HUES48 (cell line): Measurements from ENCODE around the gene USF1.

Source experiments
- H3K27ac ChIP-seq: one replicate; pipeline ENCODE4 v1.7.0; 2013; ENCODE audit warnings: low read depth, low read length, inconsistent platforms
- H3K27me3 ChIP-seq: 2 replicates; pipeline ENCODE4 v1.6.1; 2013; ENCODE audit warnings: mild to moderate bottlenecking, low read length; ENCODE audit not compliant: control insufficient read depth, insufficient read depth
- H3K36me3 ChIP-seq: 2 replicates; pipeline ENCODE4 v1.6.1; 2013; ENCODE audit warnings: low read length; ENCODE audit not compliant: control insufficient read depth, insufficient read depth
- H3K4me1 ChIP-seq: 2 replicates; pipeline ENCODE4 v1.6.1; 2013; ENCODE audit warnings: mild to moderate bottlenecking, low read length; ENCODE audit not compliant: control insufficient read depth, insufficient read depth
- H3K4me3 ChIP-seq: 2 replicates; pipeline ENCODE4 v1.5.1; 2013; ENCODE audit warnings: mild to moderate bottlenecking, low read depth, low read length
- H3K9ac ChIP-seq: 2 replicates; pipeline ENCODE4 v1.6.1; 2013; ENCODE audit warnings: mild to moderate bottlenecking, low read depth, low read length, moderate library complexity
- H3K9me3 ChIP-seq: 2 replicates; pipeline ENCODE4 v1.6.1; 2013; ENCODE audit warnings: low read length; ENCODE audit not compliant: control insufficient read depth, insufficient read depth

USF1 gene

GRCh38 chr1:161086457-161086856 is 40.7 kb upstream of the USF1 start:
- no peaks in the 10 kb centered on the region for H3K27me3 ChIP-seq
- H3K9ac ChIP-seq: no peak overlapping the region
- no peaks in the 10 kb centered on the region for H3K9me3 ChIP-seq
- H3K4me1 ChIP-seq: 0 out of 2 replicates have a peak, but pooled peaks cover 10% of the 10 kb centered on the region
- H3K4me3 ChIP-seq: no peak overlapping the region
- no peaks in the 10 kb centered on the region for H3K36me3 ChIP-seq
- H3K27ac ChIP-seq: no peak overlapping the region

DNA sequence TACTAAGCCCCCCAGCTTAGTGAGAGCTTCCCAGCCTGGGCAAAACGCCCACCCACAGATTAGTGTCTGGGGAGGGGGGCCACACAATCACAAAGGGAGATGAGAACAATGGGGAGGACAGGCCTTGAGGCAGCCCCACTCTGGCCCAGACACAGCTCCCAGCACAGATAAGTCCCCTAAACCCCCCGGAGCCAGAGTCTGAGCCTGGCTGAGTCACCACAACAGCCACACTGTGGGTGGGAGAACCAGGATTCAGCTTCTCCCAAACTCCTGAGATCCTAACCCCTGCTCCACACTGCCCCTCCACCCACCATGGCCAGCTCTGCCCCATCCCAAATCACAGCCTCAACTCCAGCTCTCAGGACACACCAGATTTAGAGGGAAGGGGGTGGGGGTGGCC is 39.4 kb upstream of the USF1 start:
- 0 out of 2 replicates have a peak, but pooled peaks cover 10% of the 10 kb centered on the region for H3K4me1 ChIP-seq
- H3K27ac ChIP-seq: peak overlapping the region; percentile 9
- no peaks in the 10 kb centered on the region for H3K27me3 ChIP-seq
- no peak overlapping the region for H3K4me3 ChIP-seq
- no peaks in the 10 kb centered on the region for H3K9me3 ChIP-seq
- no peaks in the 10 kb centered on the region for H3K36me3 ChIP-seq
- H3K9ac ChIP-seq: no peak overlapping the region

DNA sequence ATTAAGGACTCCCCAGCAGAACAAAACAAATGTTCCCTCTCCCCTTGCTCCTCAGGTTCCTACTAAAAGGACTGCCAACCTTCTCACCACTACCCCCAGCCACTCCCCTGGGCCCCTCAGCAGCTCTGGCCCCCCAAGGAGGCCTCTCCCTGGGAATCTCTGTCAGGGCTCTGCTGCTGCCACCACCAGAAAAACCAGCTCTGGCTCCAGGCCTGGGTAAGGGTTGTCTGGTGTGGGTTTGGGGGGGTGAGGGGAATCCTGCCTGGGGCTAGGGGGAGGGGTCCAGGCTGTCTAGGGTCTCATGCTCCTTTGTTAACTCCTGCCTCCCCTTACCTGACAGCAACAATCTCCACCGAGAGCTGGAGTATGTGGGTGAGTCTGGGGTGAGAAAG is 38.8 kb upstream of the USF1 start:
- no peak overlapping the region for H3K4me3 ChIP-seq
- no peaks in the 10 kb centered on the region for H3K9me3 ChIP-seq
- peak overlapping the region; percentile 9 for H3K27ac ChIP-seq
- H3K27me3 ChIP-seq: no peaks in the 10 kb centered on the region
- H3K9ac ChIP-seq: no peak overlapping the region
- 0 out of 2 replicates have a peak, but pooled peaks cover 8% of the 10 kb centered on the region for H3K4me1 ChIP-seq
- no peaks in the 10 kb centered on the region for H3K36me3 ChIP-seq

DNA sequence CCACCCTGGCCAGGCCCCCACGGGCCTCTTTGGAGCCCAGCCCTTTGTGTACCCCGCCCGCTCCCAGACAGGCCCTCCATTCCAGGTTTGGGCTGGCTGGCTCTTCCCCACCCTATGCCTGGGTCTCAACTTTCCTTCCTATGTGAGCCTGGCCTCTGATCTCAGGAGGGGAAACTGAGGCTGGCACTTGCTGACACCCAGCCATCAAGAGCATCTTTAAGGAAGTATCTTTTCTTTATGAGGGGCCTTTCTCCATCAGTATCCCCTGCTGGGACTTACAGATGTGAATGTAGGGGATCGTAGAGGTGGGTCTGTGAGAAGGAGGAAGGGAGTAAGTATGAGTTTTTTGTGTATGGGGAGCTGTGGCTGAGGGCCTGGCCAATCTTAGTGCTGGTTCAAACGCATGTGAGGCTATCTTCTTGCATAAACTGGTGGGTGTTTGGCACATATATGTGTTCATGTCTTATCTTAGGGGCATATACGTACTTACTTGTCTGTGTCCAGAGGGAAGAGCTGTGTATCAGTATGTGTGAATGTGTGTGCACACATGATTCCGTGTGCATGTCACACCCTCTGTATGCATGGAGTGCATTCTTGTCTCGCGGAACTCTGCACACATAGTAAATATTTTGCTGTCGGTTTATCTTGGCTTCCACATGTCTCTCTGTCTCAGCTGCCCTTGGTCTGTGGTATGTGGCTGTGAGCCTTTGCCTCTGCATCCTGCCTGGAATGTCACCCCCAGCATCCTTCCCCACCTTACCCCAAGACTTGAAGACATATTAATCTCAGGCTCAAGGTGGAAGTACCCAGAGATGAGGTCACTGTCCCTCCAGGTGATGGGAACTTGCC is 38.2 kb upstream of the USF1 start:
- H3K9ac ChIP-seq: no peak overlapping the region
- H3K4me1 ChIP-seq: 0 out of 2 replicates have a peak, but pooled peaks cover 4% of the 10 kb centered on the region
- no peak overlapping the region for H3K4me3 ChIP-seq
- H3K9me3 ChIP-seq: no peaks in the 10 kb centered on the region
- H3K36me3 ChIP-seq: no peaks in the 10 kb centered on the region
- no peak overlapping the region for H3K27ac ChIP-seq
- H3K27me3 ChIP-seq: no peaks in the 10 kb centered on the region

- Histone ChIP-seq H3K27me3 (no peaks in the 10 kb centered on the region), H3K27ac (peak overlapping the region; percentile 59), H3K4me3 (no peak overlapping the region), H3K36me3 (no peaks in the 10 kb centered on the region), H3K4me1 (0 out of 2 replicates have a peak, but pooled peaks cover 4% of the 10 kb centered on the region), H3K9ac (no peak overlapping the region), H3K9me3 (no peaks in the 10 kb centered on the region)
These were observed 37.4 kb upstream of the USF1 start for GRCh38 chr1:161082996-161083747.

DNA sequence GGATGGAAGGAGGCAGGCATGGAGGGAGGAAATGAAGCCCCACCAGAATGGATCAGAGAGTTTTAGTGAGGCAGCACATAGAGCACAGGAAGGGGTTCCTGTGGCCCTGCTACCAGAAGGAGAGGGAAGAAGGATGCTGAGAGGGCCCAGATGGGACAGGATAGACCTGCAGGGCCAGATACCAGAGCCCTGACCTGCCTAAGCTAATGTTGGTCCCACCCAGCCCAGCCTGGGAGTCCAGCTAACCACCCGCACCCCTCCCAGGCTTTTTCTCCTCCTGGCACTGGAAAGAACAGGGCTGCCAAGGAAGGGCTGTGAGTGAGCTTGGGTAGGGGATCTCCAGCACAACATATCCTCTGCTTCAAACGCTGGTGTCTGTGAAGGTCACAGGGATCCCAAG is 36.7 kb upstream of the USF1 start:
- H3K9ac ChIP-seq: no peak overlapping the region
- H3K27ac ChIP-seq: no peak overlapping the region
- H3K4me1 ChIP-seq: 0 out of 2 replicates have a peak, but pooled peaks cover 4% of the 10 kb centered on the region
- H3K27me3 ChIP-seq: no peaks in the 10 kb centered on the region
- no peaks in the 10 kb centered on the region for H3K9me3 ChIP-seq
- no peaks in the 10 kb centered on the region for H3K36me3 ChIP-seq
- H3K4me3 ChIP-seq: no peak overlapping the region

DNA sequence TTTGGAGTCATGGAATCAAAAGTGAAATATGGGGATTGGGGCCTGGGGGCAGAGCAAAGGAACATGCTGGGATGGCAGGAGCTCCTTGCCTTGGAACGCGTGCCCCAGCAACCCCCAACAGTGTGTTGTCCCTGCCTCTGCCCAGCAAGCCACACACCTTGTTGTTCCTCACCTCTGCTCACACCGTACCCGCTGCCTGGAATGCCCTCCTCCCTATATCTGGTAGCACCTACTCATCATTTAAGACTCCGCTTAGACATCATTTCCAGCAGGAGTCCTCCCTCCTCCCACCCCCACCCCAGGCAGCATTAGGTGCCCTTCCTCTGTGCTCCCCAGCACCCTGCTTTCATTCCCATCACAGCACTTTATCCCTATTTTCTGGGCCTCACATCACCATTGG is 35.7 kb upstream of the USF1 start:
- H3K4me3 ChIP-seq: no peak overlapping the region
- 0 out of 2 replicates have a peak, but pooled peaks cover 4% of the 10 kb centered on the region for H3K4me1 ChIP-seq
- H3K27me3 ChIP-seq: no peaks in the 10 kb centered on the region
- H3K9ac ChIP-seq: no peak overlapping the region
- H3K9me3 ChIP-seq: no peaks in the 10 kb centered on the region
- no peak overlapping the region for H3K27ac ChIP-seq
- no peaks in the 10 kb centered on the region for H3K36me3 ChIP-seq

- Histone ChIP-seq H3K36me3 (no peaks in the 10 kb centered on the region), H3K27ac (no peak overlapping the region), H3K4me1 (0 out of 2 replicates have a peak, but pooled peaks cover 4% of the 10 kb centered on the region), H3K9ac (no peak overlapping the region), H3K4me3 (no peak overlapping the region), H3K9me3 (no peaks in the 10 kb centered on the region), H3K27me3 (no peaks in the 10 kb centered on the region)
These were observed 34.9 kb upstream of the USF1 start for GRCh38 chr1:161080441-161081405.

- Histone ChIP-seq H3K9me3 (no peaks in the 10 kb centered on the region), H3K4me3 (no peak overlapping the region), H3K9ac (no peak overlapping the region), H3K27me3 (no peaks in the 10 kb centered on the region), H3K27ac (no peak overlapping the region), H3K4me1 (0 out of 2 replicates have a peak, but pooled peaks cover 4% of the 10 kb centered on the region), H3K36me3 (no peaks in the 10 kb centered on the region)
These were observed 33.8 kb upstream of the USF1 start for GRCh38 chr1:161079436-161080110.

DNA sequence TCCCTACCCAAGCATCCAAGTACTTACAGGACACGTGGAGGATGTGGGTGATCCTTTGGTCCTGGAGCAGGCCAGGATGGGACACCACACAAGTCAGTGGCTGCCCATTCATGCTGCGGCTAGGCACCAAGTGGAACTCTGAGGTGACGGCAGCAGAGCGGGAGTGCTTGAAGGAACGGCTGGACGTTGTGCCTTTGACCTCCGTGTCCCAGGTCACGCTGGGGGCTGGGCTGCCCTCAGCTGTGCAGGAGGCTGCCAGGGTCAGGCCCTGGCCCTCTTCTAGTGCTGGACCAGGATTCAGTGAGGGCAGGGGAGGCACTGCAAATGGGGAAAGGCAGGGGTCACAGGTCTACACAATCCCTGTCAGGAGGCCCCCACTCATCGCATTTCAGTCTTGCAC is 31.6 kb upstream of the USF1 start:
- H3K36me3 ChIP-seq: no peaks in the 10 kb centered on the region
- no peaks in the 10 kb centered on the region for H3K9me3 ChIP-seq
- H3K4me1 ChIP-seq: no peaks in the 10 kb centered on the region
- H3K27ac ChIP-seq: no peak overlapping the region
- no peaks in the 10 kb centered on the region for H3K27me3 ChIP-seq
- H3K9ac ChIP-seq: no peak overlapping the region
- H3K4me3 ChIP-seq: no peak overlapping the region
